IgD-negative memory B cell (primary cell): Measurements from ENCODE around the gene VWA7. TPM values are rescaled to one million over a fixed set of nuclear protein-coding genes. Genes with fewer than 3 reads are reported as not detected.
"Not testable (repeated sequence)": the region's sequence is repeated elsewhere in the genome, so short reads cannot be mapped to it uniquely, and the experiment has no call there.

Source experiments
- H3K27ac Mint-ChIP-seq, 3 donors: one replicate each; pipeline ENCODE4 v1.8.0; 2020 to 2022; ENCODE audit warnings: mild to moderate bottlenecking in 3 of 3, mixed read lengths in 3 of 3, moderate library complexity in 1 of 3
- H3K27me3 Mint-ChIP-seq: one replicate; pipeline ENCODE4 v1.8.0; 2021; ENCODE audit warnings: mixed read lengths
- H3K36me3 Mint-ChIP-seq: one replicate; pipeline ENCODE4 v1.8.0; 2020; ENCODE audit warnings: mild to moderate bottlenecking, mixed read lengths
- H3K4me1 Mint-ChIP-seq, 3 donors: one replicate each; pipeline ENCODE4 v1.8.0; 2020 to 2022; ENCODE audit warnings: mixed read lengths in 3 of 3, mild to moderate bottlenecking in 1 of 3
- H3K4me3 Mint-ChIP-seq, 4 donors: one replicate each; pipeline ENCODE4 v1.8.0; 2020 to 2022; ENCODE audit warnings: mild to moderate bottlenecking in 4 of 4, mixed read lengths in 4 of 4, moderate library complexity in 3 of 4
- H3K9me3 Mint-ChIP-seq, 3 donors: one replicate each; pipeline ENCODE4 v1.8.0; 2020 to 2021; ENCODE audit warnings: mixed read lengths in 3 of 3, mild to moderate bottlenecking in 1 of 3
- polyA plus RNA-seq: library from polyadenylated mRNA; unstranded; fragments of 300-500 nt; fragmentation: Illumina TruSeq; gene quantifications from one replicate; pipeline ENCODE4 v1.2.3, GENCODE V29; 2021

The VWA7 gene
- polyA plus RNA-seq, result 2.6 TPM

GRCh38 chr6:31776989-31777666 lies at the start of gene VWA7:
VWA7 (minus strand) TSS chr6:31777328; CDS start chr6:31776779, 549 bp downstream.
- no peaks in the 10 kb centered on the region for H3K27me3 Mint-ChIP-seq
- peak within 1 kb of the TSS; percentile 81 to 89 (median 84) for H3K27ac Mint-ChIP-seq
- peak within 1 kb of the TSS; percentile 14 to 80 (median 65) for H3K4me3 Mint-ChIP-seq
- H3K4me1 Mint-ChIP-seq, result peaks cover 0 to 13% (median 11%) of the 10 kb centered on the region in 3 donors
- no peaks in the 10 kb centered on the region for H3K9me3 Mint-ChIP-seq
- H3K36me3 Mint-ChIP-seq, result no peaks in the 10 kb centered on the region

DNA sequence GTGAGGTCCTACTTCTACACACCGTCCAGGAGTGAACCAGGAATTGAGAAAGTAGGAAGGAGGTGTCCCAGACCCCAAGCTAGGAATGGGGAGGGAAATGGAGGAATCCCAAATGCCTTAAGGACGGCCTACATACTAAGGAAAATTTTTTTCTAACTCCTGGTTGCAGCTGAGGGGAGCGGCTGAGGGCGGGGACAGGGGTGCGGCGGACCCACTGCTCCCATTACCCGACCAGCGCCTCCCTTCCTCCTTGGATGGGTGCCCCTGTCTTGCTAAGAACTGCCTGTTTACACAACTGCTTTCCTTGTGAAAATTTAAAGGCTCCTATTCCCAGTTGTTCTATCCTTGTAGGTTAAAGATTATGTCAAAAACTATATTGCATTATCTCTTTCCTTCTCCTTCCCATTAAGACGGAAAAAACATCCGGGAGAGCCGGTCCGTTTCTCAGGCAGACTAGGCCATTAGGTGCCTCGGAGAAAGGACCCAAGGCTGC lies 49.7 kb upstream of the VWA7 start:
- Mint-ChIP-seq H3K4me3 (peak overlapping the region; percentile 92 to 99 (median 96)), H3K4me1 (peaks cover 25 to 33% (median 27%) of the 10 kb centered on the region in 3 donors), H3K27me3 (no peaks in the 10 kb centered on the region), H3K36me3 (no peaks in the 10 kb centered on the region), H3K27ac (peak overlapping the region; percentile 78 to 98 (median 93)), H3K9me3 (no peaks in the 10 kb centered on the region)

- peak overlapping the region in 2 of 3 donors; percentile 81 to 93 for H3K27ac Mint-ChIP-seq
- H3K9me3 Mint-ChIP-seq, result no peaks in the 10 kb centered on the region
- peak overlapping the region; percentile 92 to 99 (median 96) for H3K4me3 Mint-ChIP-seq
- H3K4me1 Mint-ChIP-seq, result peaks cover 23 to 31% (median 30%) of the 10 kb centered on the region in 3 donors
- no peaks in the 10 kb centered on the region for H3K36me3 Mint-ChIP-seq
- H3K27me3 Mint-ChIP-seq, result no peaks in the 10 kb centered on the region
Observed at GRCh38 chr6:31825553-31825952, 48.4 kb upstream of the VWA7 start.

- H3K4me3 Mint-ChIP-seq, result peak overlapping the region; percentile 38 to 93 (median 44)
- H3K27me3 Mint-ChIP-seq, H3K36me3 Mint-ChIP-seq, H3K9me3 Mint-ChIP-seq: not testable (repeated sequence)
- H3K4me1 Mint-ChIP-seq, result peaks cover 21 to 32% (median 23%) of the 10 kb centered on the region in 3 donors
- peak overlapping the region in 1 of 3 donors; percentile 86 for H3K27ac Mint-ChIP-seq
Observed at GRCh38 chr6:31823592-31824196, 46.6 kb upstream of the VWA7 start.

DNA sequence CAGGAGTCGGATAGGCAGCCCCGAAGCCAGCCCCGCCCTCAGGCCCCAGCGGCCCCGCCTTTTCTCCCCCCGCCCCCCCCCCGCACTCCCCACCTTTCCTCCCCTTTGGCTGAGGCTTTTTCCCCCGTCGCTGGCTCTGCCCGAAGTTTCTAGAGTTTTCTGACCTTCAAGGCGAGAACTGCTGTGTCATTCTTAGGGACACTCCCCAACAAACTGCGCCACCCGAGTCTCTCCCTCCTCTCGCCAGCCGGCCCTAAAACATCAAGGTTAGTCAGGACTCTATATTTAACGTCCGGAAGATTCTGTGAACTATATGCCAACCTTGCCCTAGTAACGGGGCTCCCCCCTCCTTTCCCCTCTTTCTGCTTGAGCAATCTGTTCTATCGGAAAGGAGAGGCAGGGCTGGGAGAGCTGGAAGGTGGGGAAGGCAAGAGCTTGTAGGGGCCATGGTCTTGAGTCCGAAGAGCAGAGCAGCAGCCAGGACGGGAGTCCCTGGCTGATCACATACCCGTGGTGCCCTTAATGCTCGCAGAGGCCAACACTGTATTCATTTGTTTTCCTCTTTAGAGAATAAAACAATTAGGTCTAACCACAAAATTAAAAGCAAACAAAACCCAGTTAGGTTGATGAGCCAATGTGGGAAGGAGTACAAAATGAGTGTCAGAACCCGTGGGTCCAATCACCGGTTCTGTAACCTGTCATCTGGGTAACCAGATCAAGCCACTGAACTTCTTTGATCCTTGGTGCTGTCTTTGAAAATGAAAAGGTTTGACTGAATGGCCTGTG lies 45.1 kb upstream of the VWA7 start:
- Mint-ChIP-seq H3K9me3 (no peaks in the 10 kb centered on the region), H3K4me1 (peaks cover 28 to 44% (median 32%) of the 10 kb centered on the region in 3 donors), H3K36me3 (no peaks in the 10 kb centered on the region), H3K27me3 (no peaks in the 10 kb centered on the region), H3K4me3 (peak overlapping the region; percentile 93 to 98 (median 95)), H3K27ac (peak overlapping the region; percentile 86 to 94 (median 92))

DNA sequence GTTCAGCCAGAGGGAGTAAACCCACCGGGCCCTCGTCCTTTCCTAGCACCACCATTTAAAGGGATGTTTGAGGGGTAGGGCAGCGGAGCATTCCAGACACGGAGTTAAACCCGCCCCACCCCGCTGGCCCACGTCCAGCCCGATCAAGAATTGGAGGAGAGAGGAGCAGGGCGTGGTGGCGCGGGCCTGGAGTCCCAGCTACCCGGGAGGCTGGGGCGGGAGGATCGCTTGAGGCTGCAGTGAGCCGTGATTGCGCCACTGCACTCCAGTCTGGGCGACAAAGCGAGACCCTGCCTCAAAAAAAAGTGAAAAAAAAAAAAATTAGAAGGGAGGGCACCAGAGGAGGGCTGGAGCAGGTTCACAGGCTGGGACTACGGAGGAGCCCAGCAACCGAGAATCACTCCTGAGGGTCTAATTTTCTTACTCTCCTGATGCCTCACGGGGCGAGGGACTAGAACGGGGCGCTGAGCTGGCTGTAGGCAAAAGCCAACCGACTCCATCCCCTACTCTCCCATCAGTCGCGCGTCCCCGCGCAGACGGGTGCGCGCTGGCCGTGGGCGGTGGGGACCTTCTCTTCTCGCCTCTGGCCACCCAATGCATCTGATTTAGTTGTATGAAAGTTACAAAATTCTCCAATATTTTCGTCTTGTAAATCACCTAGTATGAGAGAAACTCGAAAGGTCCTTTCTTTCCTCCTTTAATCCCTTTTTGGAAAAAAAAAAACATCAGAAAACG lies 44.3 kb upstream of the VWA7 start:
- no peaks in the 10 kb centered on the region for H3K36me3 Mint-ChIP-seq
- no peaks in the 10 kb centered on the region for H3K27me3 Mint-ChIP-seq
- peak overlapping the region; percentile 86 to 94 (median 92) for H3K27ac Mint-ChIP-seq
- H3K9me3 Mint-ChIP-seq, result no peaks in the 10 kb centered on the region
- H3K4me3 Mint-ChIP-seq, result peak overlapping the region; percentile 93 to 98 (median 95)
- peaks cover 23 to 40% (median 26%) of the 10 kb centered on the region in 3 donors for H3K4me1 Mint-ChIP-seq

GRCh38 chr6:31820399-31820798 lies 43.3 kb upstream of the VWA7 start:
- H3K4me1 Mint-ChIP-seq, result peaks cover 23 to 37% (median 26%) of the 10 kb centered on the region in 3 donors
- not testable (repeated sequence) for H3K9me3 Mint-ChIP-seq, H3K27me3 Mint-ChIP-seq, H3K36me3 Mint-ChIP-seq
- H3K27ac Mint-ChIP-seq, result peak overlapping the region in 2 of 3 donors; percentile 73 to 86
- H3K4me3 Mint-ChIP-seq, result peak overlapping the region in 2 of 4 donors; percentile 93 to 95

- Mint-ChIP-seq H3K27ac (peak overlapping the region; percentile 15 to 73 (median 65)), H3K36me3 (no peaks in the 10 kb centered on the region), H3K27me3 (no peaks in the 10 kb centered on the region), H3K4me3 (peak overlapping the region in 2 of 4 donors; percentile 4 to 64), H3K4me1 (peaks cover 23 to 33% (median 26%) of the 10 kb centered on the region in 3 donors), H3K9me3 (no peaks in the 10 kb centered on the region)
Observed at GRCh38 chr6:31819871-31820299, 42.8 kb upstream of the VWA7 start.

DNA sequence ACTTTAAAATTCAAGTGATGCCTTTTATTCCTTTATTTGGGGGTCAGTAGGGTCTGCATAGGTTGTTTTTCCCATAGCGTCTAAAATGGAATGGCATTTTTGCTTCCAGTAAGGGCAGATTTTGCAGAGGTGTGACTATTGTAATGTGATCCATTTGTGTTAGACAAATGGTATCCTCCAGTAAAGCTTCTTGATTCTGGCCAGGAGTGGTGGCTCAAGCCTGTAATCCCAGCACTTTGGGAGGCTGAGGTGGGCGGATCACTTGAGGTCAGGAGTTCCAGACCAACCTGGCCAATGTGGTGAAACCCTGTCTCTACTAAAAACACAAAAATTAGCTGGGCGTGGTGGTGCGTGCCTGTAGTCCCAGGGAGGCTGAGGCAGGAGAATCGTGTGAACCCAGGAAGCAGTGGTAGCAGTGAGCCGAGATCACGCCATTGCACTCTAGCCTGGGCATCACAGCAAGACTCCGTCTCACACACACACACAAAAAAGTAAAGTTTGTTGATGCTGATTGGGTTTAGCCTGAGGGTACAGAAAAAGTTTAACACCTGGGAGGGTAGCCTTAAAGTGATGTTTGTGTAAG lies 40.9 kb upstream of the VWA7 start:
- H3K4me3 Mint-ChIP-seq, result peak overlapping the region; percentile 81 to 96 (median 92)
- not testable (repeated sequence) for H3K27me3 Mint-ChIP-seq, H3K36me3 Mint-ChIP-seq, H3K9me3 Mint-ChIP-seq
- peaks cover 23 to 32% (median 29%) of the 10 kb centered on the region in 3 donors for H3K4me1 Mint-ChIP-seq
- peak overlapping the region; percentile 88 to 92 (median 90) for H3K27ac Mint-ChIP-seq

- H3K4me3 Mint-ChIP-seq, result peak overlapping the region; percentile 81 to 96 (median 92)
- not testable (repeated sequence) for H3K9me3 Mint-ChIP-seq, H3K36me3 Mint-ChIP-seq, H3K27me3 Mint-ChIP-seq
- H3K27ac Mint-ChIP-seq, result peak overlapping the region; percentile 88 to 92 (median 90)
- peaks cover 23 to 30% (median 29%) of the 10 kb centered on the region in 3 donors for H3K4me1 Mint-ChIP-seq
Observed at GRCh38 chr6:31817133-31817928, 40.2 kb upstream of the VWA7 start.

GRCh38 chr6:31815025-31815838 lies 38.1 kb upstream of the VWA7 start, which contains the start of the genes HSPA1A and HSPA1L:
HSPA1A (plus strand) TSS chr6:31815543; CDS start chr6:31815757, 214 bp downstream.
HSPA1L (minus strand) TSS chr6:31815283; CDS start chr6:31811972, 3,311 bp downstream.
- Mint-ChIP-seq H3K27me3 (no peaks in the 10 kb centered on the region), H3K27ac (peak within 1 kb of the TSS; percentile 91 to 96 (median 93)), H3K9me3 (no peaks in the 10 kb centered on the region), H3K36me3 (peaks cover 1% of the 10 kb centered on the region), H3K4me3 (peak within 1 kb of the TSS; percentile 92 to 98 (median 94)), H3K4me1 (peaks cover 22 to 27% (median 24%) of the 10 kb centered on the region in 3 donors)

GRCh38 chr6:31814677-31815024 lies 37.5 kb upstream of the VWA7 start:
- H3K36me3 Mint-ChIP-seq, result peaks cover 3% of the 10 kb centered on the region
- H3K4me3 Mint-ChIP-seq, result peak overlapping the region; percentile 92 to 98 (median 94)
- peaks cover 22 to 27% (median 24%) of the 10 kb centered on the region in 3 donors for H3K4me1 Mint-ChIP-seq
- H3K27me3 Mint-ChIP-seq, result no peaks in the 10 kb centered on the region
- peak overlapping the region; percentile 83 to 96 (median 91) for H3K27ac Mint-ChIP-seq
- no peaks in the 10 kb centered on the region for H3K9me3 Mint-ChIP-seq
